Glutamatergic neuron (in vitro differentiated cells): ENCODE results near the gene CDKL4. TPM values are rescaled to one million over a fixed set of nuclear protein-coding genes. Genes with fewer than 3 reads are reported as not detected.

ENCODE experiments used
- DNase-seq: peaks from one replicate; pipeline ENCODE4 v3.0.0; 2022
- H3K27ac Mint-ChIP-seq: one replicate; pipeline ENCODE4 v1.8.0; 2020; ENCODE audit warnings: mild to moderate bottlenecking, mixed read lengths, inconsistent platforms; ENCODE audit not compliant: unreplicated experiment
- H3K27me3 Mint-ChIP-seq: one replicate; pipeline ENCODE4 v1.8.0; 2020; ENCODE audit warnings: mild to moderate bottlenecking, moderate library complexity, mixed read lengths, inconsistent platforms; ENCODE audit not compliant: unreplicated experiment
- H3K36me3 Mint-ChIP-seq: one replicate; pipeline ENCODE4 v1.8.0; 2020; ENCODE audit warnings: mild to moderate bottlenecking, mixed read lengths, inconsistent platforms; ENCODE audit not compliant: unreplicated experiment
- H3K4me1 Mint-ChIP-seq: one replicate; pipeline ENCODE4 v1.8.0; 2020; ENCODE audit warnings: mild to moderate bottlenecking, low read depth, mixed read lengths, inconsistent platforms; ENCODE audit not compliant: unreplicated experiment
- H3K4me3 Mint-ChIP-seq: one replicate; pipeline ENCODE4 v1.8.0; 2020; ENCODE audit warnings: mild to moderate bottlenecking, mixed read lengths, inconsistent platforms; ENCODE audit not compliant: unreplicated experiment
- H3K9me3 Mint-ChIP-seq: one replicate; pipeline ENCODE4 v1.8.0; 2020; ENCODE audit warnings: mild to moderate bottlenecking, moderate library complexity, mixed read lengths, inconsistent platforms; ENCODE audit not compliant: unreplicated experiment
- total RNA-seq: library from RNA; stranded (reverse); fragmentation: NEBNext Ultra II Directional; extraction: Animal tissue kit (Norgen Biotek cat#: 25700); gene quantifications from one replicate; pipeline ENCODE4 v1.2.1, GENCODE V29; 2021; ENCODE audit not compliant: unreplicated experiment
- TF ChIP-seq, protein P1 (sequence below): fragments of 200-600 bp; sonication (generic); IDR thresholded peaks from one replicate; pipeline ENCODE4 v1.5.0; 2021; ENCODE audit not compliant: partially characterized antibody, unreplicated experiment

Gene CDKL4
- total RNA-seq, 1 donor from 2014 or later: not detected

DNA sequence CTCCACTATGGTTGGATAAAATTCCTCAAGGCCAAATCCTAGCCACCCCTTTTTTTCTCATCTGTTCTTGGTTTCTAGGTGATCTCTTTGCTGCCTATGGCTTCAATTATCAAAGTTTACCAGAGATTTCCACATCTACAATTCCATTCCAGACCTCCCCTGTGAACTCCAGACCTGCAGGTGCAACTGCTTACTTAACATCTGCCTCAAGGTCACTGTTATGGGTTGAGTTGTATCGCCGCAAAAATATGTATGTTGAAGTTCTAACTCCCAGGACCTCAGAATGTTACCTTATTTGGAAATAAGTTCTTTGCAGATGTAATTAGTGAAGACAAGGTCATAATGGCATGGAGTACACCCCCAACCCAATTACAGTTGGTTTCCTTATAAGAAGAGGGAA lies 62.5 kb downstream of the CDKL4 start:
- Mint-ChIP-seq H3K27me3 (peaks cover 2% of the 10 kb centered on the region), H3K36me3 (no peaks in the 10 kb centered on the region), H3K4me1 (no peaks in the 10 kb centered on the region), H3K4me3 (no peak overlapping the region), H3K27ac (no peak overlapping the region), H3K9me3 (no peaks in the 10 kb centered on the region)
- TF ChIP-seq, protein P1, sequence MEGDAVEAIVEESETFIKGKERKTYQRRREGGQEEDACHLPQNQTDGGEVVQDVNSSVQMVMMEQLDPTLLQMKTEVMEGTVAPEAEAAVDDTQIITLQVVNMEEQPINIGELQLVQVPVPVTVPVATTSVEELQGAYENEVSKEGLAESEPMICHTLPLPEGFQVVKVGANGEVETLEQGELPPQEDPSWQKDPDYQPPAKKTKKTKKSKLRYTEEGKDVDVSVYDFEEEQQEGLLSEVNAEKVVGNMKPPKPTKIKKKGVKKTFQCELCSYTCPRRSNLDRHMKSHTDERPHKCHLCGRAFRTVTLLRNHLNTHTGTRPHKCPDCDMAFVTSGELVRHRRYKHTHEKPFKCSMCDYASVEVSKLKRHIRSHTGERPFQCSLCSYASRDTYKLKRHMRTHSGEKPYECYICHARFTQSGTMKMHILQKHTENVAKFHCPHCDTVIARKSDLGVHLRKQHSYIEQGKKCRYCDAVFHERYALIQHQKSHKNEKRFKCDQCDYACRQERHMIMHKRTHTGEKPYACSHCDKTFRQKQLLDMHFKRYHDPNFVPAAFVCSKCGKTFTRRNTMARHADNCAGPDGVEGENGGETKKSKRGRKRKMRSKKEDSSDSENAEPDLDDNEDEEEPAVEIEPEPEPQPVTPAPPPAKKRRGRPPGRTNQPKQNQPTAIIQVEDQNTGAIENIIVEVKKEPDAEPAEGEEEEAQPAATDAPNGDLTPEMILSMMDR: no peak
- no peak for DNase-seq

DNA sequence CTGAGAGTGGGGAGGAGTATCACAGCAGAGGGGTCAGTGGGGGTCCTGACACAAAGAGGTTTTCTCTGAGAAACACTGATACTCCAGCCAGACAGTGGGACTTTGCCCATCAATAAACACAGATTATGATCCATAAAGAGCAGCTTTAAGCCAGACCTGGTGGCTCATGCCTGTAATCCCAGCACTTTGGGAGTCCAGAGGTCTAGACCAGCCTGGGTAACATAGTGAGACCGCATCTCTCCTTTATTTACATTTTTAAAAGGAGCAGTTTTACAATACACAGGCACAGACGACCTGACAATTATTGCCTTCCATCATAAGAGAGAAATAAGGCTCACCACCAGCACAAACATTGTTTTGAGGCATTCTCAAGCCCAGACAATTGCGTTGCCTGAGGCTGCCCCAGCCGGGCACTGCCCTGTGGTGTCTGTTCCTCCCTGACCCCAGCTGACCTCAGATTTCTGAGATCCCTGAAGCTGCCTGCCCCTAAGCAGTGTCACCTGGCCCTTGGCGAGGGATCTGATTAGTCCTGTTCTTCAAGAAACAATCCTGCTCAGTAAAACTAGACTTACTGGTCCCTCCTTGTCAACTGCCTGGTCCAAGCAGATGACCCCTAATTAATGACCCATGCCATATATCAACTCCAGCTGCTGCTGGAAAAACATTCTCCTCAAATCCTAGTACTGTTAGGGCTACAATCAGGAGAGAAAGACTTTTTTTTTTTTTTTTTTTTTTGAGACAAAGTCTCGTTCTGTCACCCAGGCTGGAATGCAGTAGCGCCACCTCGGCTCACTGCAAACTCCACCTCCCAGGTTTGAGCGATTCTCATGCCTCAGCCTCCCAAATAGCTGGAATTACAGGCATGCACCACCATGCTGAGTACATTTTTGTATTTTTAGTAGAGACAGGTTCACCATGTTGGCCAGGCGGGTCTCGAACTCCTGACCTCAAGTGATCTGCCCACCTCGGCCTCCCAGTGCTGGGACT lies 63.5 kb downstream of the CDKL4 start:
- Mint-ChIP-seq H3K9me3 (no peaks in the 10 kb centered on the region), H3K4me1 (no peaks in the 10 kb centered on the region), H3K27me3 (no peaks in the 10 kb centered on the region), H3K4me3 (no peak overlapping the region), H3K27ac (no peak overlapping the region), H3K36me3 (no peaks in the 10 kb centered on the region)
- no peak for DNase-seq
- TF ChIP-seq, protein P1: no peak

DNA sequence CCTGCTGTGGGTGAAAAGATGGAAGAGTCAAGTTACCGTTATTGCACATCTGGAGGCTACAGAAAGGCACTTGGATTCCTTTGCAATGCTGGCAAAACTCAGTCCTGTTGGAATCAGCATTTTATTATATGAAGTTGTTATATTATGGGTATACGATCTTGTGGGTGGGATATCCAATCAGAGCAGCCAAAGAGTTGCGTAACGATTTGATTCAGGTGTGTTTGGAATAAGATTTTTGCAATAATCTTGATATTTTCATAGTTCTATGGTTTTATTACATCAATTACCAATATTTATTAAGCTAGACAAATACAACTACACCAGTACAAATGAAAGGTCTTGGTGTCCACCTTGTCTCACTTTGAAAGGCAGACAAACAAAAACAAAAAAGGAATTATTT lies 65.0 kb downstream of the CDKL4 start:
- H3K27ac Mint-ChIP-seq: no peak overlapping the region

DNA sequence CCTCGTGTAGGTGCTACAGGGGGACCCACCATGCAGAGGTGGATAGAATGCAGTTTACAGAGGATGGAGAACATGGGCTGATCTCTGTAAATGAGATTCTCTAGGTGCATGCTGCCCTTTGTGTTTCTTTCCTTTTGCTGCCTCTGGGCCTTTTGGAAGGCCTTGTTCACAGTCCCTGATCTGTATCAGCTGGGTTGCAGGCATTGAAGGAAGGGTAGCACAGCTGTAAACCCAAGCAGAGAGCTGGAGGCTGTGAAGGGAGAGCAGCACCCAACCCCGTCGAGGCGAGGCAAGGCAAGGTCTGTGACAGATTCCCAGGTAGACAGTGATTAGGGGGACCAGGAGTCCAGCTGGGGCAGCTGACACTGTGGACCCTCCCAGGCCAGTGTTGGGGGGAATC lies 66.8 kb downstream of the CDKL4 start:
- no peak overlapping the region for H3K27ac Mint-ChIP-seq
- H3K9me3 Mint-ChIP-seq: no peaks in the 10 kb centered on the region
- TF ChIP-seq, protein P1: no peak

More for the DNA sequence above, 65.0 kb downstream of the CDKL4 start:
- Mint-ChIP-seq H3K27me3 (no peaks in the 10 kb centered on the region), H3K36me3 (no peaks in the 10 kb centered on the region), H3K4me3 (no peak overlapping the region), H3K9me3 (no peaks in the 10 kb centered on the region), H3K4me1 (no peaks in the 10 kb centered on the region)
- TF ChIP-seq, protein P1: no peak
- DNase-seq: no peak

More for the DNA sequence above, 66.8 kb downstream of the CDKL4 start:
- no peaks in the 10 kb centered on the region for H3K36me3 Mint-ChIP-seq
- H3K4me3 Mint-ChIP-seq: no peak overlapping the region
- no peaks in the 10 kb centered on the region for H3K4me1 Mint-ChIP-seq
- H3K27me3 Mint-ChIP-seq: no peaks in the 10 kb centered on the region
- no peak for DNase-seq
